Measurements from ENCODE around the gene RBM20. TPM values are rescaled to one million over a fixed set of nuclear protein-coding genes. Genes with fewer than 3 reads are reported as not detected.

Gene RBM20
- total RNA-seq, 1 experiment from 2014 or later, result 0.17 TPM

DNA sequence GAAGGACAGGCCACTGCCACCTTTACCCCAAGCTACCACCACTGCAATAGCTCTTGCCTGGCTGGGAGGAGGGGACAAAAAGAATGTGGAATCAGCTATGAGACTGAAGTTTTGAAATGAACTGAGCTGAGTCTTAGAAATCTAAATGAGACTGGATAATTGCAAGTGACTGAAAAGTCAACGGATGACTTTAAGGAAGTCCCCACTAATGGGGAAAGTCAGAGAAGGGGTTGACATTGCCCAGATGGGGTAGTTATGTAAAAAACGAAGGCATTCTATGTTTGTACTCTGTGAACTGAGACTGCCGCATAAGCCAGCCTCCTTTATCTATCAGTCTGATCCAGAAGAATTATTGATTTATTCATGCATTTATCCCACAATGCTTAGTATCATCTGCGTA, 67.2 kb downstream of the RBM20 start:
- H2AK5ac ChIP-seq (ENCODE audit: insufficient read length, low read length), result no peak overlapping the region
- no peaks in the 10 kb centered on the region; a peak in 1 of 5 replicates for H3K9me3 Mint-ChIP-seq
- no peak overlapping the region for H3K23ac ChIP-seq (ENCODE audit: insufficient read length, low read depth, low read length)
- no peak overlapping the region for H2BK20ac ChIP-seq (ENCODE audit: low read depth, low read length, poor library complexity, severe bottlenecking)
- H2BK12ac ChIP-seq (ENCODE audit: insufficient read length, low read depth, low read length), result no peak overlapping the region
- H3K14ac ChIP-seq (ENCODE audit: insufficient read depth, low read length), result no peak overlapping the region
- no CpG with 5 or more reads among the region's 4 CpGs for WGBS (ENCODE audit: extremely low coverage, insufficient read length, low lambda C conversion rate)
- H3K9ac ChIP-seq (ENCODE audit: extremely low read depth, insufficient read length, low read length), result no peak overlapping the region
- H3K27ac ChIP-seq (ENCODE audit: insufficient read length, low read depth, low read length), result no peak overlapping the region
- H2BK120ac ChIP-seq (ENCODE audit: low read depth, low read length, poor library complexity, severe bottlenecking), result no peak overlapping the region
- H4K5ac ChIP-seq (ENCODE audit: insufficient read length, low read depth, low read length), result no peak overlapping the region
- H3K27me3 ChIP-seq (ENCODE audit: insufficient read depth, low read length), result no peaks in the 10 kb centered on the region
- H2AFZ ChIP-seq (ENCODE audit: low read length), result no peak overlapping the region
- no peak overlapping the region for H3T11ph ChIP-seq (ENCODE audit: low read length)
- H2BK5ac ChIP-seq (ENCODE audit: insufficient read length, low read length), result no peak overlapping the region
- no peak overlapping the region for H4K8ac ChIP-seq (replicated peaks; ENCODE audit: insufficient read length, low read depth, low read length)
- no peak overlapping the region for H4K91ac ChIP-seq (ENCODE audit: insufficient read length, low read depth, low read length)
- H3K56ac ChIP-seq (ENCODE audit: insufficient read length, low read depth, low read length), result no peak overlapping the region
- H3K79me1 ChIP-seq (ENCODE audit: insufficient read depth, low read depth, low read length, poor library complexity, severe bottlenecking), result no peaks in the 10 kb centered on the region
- TF ChIP-seq CTCF (conservative IDR thresholded peaks at IDR 0.05), result no peak
- H3K4me2 ChIP-seq (ENCODE audit: insufficient read depth, insufficient read length, low read length), result no peak overlapping the region
- H3K27me3 Mint-ChIP-seq (ENCODE audit: low read depth), result peaks cover 1% of the 10 kb centered on the region; the same call in 1 of the 2 replicates
- H3K79me2 ChIP-seq (ENCODE audit: insufficient read depth, low read length), result no peaks in the 10 kb centered on the region
- peaks cover 13% of the 10 kb centered on the region in 2 experiments for H3K4me1 Mint-ChIP-seq
- H3K9me3 ChIP-seq (ENCODE audit: control insufficient read depth, low read depth, low read length), result no peaks in the 10 kb centered on the region
- no peaks in the 10 kb centered on the region for H3K23me2 ChIP-seq (ENCODE audit: insufficient read length, low read depth, low read length, poor library complexity, severe bottlenecking)
- DNase-seq, result no peak
- no peak overlapping the region for H3K18ac ChIP-seq (ENCODE audit: insufficient read length, low read depth, low read length)
- H3K4me3 Mint-ChIP-seq, result no peak overlapping the region
- no peaks in the 10 kb centered on the region for H4K20me1 ChIP-seq (ENCODE audit: control insufficient read depth, insufficient read depth, insufficient read length)
- no peaks in the 10 kb centered on the region; a peak in 1 of 7 replicates for H3K36me3 Mint-ChIP-seq (ENCODE audit: insufficient read depth in 1 of 3, low read depth in 3 of 3)
- no peak overlapping the region for H3K4ac ChIP-seq (ENCODE audit: low read depth, low read length)
- H3K27ac Mint-ChIP-seq, result no peak overlapping the region
- no peak overlapping the region for H2BK15ac ChIP-seq (ENCODE audit: low read depth, low read length)
- peaks cover 4% of the 10 kb centered on the region; the same call in 1 of the 2 replicates for H3K4me1 ChIP-seq (ENCODE audit: insufficient read depth, low read length)
